CD4-positive, alpha-beta T cell treated with Interleukin-21 for 1 hour (primary cell): ENCODE data around the gene SCGB3A1.

Experiments
- DNase-seq: peaks from one replicate; pipeline ENCODE4 v3.0.0-alpha.2; 2020

Gene SCGB3A1, protein sequence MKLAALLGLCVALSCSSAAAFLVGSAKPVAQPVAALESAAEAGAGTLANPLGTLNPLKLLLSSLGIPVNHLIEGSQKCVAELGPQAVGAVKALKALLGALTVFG

DNA sequence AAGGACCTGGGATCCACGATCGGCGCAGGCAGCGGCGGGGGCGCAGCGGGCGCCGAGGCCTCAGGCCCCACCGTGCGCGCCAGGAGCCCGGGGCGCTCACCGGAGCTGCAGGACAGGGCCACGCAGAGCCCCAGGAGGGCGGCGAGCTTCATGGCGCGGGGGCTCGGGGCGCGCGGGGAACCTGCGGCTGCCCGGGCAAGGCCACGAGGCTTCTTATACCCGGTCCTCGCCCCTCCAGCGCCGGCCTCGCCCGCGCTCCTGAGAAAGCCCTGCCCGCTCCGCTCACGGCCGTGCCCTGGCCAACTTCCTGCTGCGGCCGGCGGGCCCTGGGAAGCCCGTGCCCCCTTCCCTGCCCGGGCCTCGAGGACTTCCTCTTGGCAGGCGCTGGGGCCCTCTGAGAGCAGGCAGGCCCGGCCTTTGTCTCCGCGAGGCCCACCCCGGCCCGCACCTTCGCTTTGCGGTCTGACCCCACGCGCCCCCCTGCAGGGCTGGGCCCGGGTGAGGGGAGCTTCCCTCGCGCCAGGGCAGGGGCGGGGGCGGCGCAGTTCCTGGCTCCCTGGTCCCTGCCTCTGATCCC, at the start of gene SCGB3A1:
SCGB3A1 (minus strand) TSS at position 189 of the 577 bp plus-strand sequence; CDS start at position 152, 37 bp downstream.
- DNase-seq: no peak

DNA sequence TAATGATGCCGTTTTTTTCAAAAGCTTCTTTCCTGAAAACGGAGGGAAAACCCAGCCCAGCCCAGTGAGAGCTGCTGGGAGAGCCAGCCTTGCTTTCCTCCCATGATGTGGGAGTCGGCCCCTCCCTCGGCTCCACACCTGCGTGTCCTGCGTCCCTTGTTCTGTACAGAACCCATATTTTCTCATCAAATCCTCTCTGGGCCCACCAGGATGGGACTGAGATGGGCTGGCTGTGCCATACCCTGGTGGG, 49.2 kb upstream of the SCGB3A1 start:
- no peak for DNase-seq

DNA sequence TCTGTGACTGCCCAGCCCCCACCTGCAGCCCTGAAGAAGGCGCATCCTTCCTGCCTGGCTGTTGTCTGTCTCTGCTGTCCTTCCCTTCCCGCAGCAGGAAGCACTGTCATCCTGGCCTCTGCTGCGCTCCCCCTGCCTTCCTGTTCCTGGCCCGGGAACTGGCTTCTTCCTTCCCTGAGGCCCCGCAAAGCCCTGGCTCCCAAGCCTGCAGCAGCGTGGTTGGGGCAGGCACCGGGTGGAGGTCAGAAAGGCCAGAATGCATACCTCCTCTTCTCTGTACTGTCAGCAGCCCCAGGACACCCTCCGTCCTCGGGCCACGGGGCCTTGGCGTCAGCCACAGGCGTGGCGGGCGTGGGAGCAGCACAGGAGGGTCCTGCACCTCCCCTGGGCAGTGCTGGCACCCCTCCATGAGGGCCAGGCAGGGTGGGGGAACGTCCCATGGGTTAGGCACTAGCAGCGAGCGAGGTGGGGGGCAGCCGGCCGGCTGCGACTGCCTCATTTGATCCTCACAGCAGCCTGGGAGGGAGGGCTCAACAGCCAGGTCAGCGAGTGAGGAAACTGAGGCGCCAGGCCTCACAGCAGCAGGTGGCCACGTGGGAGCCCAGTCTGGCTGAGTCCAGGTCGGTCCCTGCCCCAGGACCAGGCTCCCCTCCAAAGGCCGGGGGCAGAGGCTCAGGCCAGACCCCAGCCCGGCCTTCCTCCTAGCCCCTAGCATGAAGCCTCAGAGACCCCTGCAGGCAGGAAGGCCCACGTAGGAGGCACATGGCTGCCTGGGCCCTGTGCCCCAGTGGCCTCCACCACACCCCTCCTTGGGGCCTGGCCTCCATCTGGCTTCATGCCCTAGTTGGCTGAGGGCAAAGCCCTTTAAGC, 48.7 kb upstream of the SCGB3A1 start:
- DNase-seq: no peak

DNA sequence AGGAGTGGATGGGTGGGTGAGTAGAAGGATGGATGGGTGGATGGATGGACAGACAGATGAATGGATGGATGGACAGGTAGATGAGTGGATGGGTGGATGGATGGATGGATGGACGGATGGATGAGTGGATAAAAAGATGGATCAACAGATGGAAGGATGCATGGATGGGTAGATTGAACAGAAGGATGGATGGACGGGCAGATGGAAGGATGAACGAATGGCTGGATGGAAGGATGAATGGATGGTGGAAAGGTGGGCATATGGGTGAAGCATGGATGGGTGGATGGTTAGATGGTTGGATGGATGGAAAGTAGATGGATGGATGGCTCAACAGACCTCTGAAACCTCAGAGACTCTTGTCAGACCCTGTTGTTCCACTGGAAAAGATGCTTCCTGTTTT, 48.0 kb upstream of the SCGB3A1 start:
- DNase-seq: no peak

DNA sequence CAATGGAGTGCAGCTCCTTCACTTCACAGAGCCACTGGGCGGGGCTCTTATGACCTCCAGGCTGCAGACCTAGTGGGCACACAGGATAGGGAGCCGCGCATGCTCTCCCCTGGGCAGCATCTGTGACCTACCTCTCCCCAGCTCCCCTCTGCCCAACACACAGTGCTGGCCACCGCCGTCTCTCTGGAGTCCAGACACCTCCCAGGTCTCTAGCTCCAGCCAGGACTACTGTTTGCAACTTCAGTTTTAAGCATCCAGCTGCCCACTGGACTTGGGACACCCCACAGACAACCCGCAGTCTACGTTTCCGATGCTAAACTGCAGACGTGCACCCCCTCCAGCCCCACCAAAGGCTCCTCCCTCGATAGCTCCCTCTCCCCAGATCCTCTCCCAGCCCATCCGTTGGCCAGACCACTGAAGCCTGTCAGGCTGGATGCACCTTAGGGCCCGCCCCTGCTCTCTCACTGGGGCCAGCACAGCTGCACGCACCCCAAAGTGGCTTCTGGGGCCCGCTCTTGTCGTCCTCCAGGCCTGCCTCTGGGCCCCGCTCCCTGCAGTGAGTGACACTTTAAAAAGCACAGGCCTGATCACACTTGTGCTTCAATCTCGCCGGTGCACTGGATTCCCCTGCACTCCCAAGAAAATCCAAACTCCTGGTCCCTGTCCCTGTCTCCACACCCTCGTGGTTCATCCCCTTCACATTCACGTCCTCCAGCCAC, 46.8 kb upstream of the SCGB3A1 start:
- DNase-seq: no peak

DNA sequence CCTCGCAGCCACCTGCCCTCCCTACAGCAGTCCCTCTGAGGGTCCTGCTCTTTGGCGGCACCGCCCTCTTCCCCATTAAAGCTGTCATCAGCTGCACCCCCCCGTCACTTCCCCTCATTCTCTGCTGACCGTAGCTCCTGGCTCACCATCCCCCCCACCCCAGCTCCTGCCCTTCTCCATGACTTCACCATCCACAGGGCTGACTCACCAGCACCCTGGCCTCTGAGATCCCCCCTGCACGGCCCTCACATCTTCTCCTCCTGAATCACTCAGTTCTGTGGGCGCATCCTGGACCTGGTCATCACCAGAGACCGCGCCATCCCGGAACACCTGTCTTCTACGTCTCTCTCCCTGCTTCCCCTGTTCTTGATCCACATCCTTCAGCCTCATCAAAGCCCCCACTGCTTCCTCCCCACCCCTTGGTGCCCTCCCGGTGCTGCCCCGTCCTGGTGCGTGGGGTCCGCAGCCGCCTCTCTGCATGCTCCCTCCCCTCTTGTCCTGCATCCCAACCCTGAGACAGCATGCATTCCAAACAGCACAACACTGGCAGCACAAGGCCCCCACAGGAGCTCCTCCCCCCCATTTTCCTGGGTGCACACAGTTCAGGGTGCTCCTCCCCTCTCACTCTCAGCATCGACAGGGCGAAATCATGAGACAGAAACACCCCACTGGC, 45.2 kb upstream of the SCGB3A1 start:
- no peak for DNase-seq

DNA sequence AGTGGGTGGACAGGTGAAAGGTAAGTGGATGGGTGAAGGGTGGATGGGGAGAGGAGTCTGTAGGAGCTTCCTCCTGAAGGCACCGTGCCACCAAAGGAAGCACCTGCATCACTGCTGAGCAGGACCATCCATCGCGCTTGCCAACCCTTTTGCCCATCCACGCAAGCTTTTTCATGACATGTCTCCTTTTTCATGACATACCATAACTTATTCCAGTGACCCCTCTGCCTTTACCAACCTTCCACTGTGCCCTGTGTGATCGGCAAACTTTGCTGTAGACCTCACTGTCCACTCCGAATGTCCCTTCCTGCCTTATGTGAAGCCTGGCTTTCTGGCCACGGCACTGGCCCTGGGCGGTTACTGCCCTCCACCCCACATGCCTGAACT, 44.7 kb upstream of the SCGB3A1 start:
- DNase-seq: no peak

DNA sequence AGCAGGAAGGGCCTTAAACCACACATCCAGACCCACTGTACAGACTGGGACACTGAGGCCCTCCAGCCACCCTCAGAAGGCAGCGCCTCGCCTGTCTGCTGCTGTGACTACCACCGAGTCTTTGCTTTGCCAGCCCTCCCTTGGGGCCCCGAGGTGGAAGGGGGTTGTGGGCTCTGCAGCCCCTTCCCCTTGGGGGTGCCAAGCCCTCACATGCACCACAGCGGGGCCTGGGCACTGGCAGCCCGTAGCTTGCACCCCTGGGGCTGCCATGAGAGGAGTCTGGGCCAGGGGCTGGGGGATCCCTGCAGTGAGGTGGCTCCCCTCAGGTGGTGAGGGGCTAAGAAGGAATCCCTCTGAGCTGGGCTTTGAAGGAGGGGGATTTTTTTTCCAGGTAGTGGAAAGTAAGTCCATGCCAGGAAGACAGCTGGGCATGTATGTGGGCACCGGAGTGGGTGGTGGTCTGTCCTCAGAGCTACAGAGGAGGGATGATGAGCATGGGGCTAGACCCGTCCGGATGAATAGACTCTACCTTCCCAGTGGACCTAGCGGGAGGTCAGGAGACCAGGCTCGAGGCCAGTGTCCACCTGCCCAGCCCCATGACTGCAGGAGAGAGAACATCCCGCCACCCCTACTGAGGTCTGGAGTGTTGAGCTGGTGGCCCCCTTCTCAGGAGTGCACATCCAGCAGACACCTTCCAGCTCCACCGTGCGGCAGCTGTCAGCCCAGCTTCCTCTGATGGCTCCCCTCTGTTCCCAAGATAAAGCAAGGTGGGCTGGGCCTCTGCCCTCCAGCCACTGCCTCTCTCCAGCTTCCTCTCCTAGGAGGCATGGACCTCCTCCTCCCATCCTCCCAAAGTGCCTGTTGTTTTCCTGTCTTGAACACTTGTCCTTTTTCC, 42.2 kb upstream of the SCGB3A1 start:
- no peak for DNase-seq

DNA sequence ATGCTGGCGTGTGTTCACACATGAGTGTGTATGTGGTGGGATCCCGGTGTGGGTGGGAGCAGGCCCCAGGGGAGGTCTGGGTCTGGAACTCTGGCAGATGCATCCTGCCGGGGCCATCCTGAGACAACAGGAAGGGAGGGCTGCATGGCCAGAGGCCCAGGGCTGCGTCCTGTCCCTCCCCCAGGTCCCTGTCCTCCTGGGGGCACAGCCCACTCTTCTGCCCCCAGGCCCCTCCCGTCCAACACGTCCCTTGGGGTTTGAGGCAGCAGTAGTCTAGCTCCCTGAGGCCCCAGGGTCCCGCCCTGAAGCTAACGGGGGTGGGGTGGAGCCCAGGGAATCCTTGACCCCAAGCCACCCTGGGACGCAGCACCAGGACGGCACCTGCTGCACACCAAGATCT, 41.5 kb upstream of the SCGB3A1 start:
- no peak for DNase-seq

DNA sequence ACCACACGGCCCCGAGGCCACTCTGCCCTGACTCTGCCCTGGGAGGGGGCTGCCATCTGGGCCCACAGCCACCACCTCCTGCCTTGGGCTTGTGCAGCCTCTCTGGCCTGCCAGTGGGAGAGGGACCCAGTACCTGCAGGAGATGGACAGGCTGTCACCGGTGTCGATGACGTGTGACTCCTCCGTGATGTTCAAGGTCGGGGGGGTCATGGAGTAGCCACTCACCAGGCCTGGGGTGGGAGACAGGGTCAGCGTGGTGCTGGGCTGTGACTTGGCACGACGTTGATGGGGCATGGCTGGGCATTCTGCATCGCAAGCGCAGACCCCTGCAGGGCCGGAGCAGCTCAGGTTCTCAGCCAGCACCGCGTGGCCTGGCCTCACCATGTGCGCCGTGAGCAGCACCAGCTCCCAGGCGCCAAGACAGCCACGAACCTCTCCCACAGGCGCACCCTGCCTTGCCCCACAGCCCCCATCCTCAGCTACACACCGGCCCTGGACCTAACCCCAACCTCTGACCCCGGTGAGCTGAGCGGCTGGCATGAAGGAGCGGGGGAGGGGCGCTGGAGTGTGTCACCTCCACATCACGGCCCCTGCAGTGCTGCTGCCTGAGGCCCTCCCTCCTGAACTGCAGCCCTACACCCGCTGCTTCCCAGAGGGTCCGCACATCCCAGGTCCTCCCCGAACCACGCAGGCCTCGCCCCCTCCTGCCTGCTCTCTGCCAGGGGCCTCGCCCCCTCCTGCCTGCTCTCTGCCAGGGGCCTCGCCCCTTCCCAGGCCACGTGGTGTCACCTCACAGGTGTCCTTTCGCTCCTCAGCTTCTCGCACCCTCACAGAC, 40.5 kb upstream of the SCGB3A1 start:
- no peak for DNase-seq

DNA sequence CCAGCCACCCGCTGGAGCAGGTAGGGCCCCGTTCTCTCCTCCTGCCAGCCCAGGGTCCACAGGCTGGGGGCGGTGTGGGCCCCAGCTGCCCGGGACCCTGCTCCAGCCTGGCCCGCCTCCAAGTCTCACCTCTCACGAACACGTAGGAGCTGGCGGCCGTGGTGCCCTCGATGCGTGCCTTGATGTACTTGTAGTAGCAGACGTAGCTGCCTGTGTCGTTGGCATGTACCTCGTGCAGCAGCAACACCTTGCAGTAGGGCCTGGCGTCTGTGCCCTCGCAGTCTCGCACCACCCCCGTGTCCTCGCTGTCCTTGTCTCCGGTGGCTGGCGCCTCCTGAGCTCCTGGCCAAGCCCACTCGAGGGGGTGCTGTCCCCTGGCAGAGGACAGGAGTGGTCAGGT, 39.1 kb upstream of the SCGB3A1 start:
- no peak for DNase-seq

DNA sequence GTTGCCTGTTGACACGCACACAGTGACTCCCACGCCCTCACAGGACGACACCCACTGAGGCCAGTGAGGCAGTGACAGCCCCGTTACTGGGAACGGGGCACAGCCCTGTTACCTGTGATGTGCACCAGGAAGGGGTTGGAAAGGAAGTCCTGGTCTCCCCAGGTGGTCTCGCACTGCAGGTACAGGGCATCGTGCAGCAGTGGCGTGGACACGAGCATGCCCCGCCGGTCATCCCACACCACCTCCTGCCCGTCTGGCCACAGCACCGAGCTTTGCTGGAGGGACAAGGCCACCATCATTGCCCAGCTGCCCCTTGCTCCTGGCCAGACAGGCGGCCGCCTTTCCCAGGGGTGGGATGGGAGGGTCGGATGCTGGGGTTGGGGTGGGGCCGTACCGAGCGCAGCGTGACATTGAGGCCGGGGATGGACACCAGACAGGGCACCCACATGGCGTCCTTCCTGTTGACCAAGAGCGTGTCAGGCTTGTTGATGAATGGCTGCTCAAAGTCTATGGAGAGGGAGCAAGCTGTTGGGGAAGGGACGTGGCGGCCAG, 38.6 kb upstream of the SCGB3A1 start:
- DNase-seq: no peak

DNA sequence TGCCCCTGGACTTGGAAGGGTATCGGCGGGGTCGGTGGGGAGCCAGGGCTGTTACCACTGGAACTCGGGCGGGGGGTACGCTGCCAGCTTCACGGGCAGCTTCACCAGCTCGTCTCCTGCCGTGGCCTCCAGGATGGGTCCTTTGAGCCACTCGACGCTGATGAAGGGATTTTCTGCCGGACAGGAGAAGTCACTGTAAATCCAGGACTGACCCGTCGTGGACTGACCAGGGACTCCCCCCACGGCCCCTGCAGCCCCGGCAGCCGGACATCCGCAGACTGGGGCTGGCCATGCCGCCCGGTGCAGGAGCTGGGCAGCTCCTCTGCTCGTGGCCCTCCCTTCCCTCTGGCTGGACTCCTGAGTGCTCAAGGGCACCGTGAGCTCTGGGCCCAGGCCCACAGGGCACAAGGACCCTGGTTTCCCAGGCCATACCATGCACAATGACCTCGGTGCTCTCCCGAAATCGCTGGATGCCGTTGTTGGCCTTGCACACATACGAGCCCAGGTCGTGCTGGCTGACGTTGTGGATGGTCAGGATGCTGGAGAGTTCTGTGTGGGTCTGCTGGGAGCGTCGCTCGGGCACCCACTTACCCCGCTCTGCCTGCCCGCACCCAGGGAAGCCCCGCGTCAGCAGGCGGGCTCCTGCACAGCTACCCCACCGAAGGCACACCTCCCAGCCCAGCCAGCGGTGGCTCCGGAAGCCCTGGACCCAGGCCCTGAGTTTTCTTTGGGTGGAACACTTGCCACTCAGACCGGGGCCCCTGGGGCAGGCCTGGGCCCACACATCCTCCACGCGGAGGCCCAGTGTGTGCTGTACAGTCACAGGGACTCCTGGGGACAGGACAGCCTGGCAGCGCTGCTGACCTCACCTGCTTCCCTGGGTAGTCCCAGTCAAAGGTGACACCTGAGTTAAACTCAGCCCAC, 37.8 kb upstream of the SCGB3A1 start:
- no peak for DNase-seq

DNA sequence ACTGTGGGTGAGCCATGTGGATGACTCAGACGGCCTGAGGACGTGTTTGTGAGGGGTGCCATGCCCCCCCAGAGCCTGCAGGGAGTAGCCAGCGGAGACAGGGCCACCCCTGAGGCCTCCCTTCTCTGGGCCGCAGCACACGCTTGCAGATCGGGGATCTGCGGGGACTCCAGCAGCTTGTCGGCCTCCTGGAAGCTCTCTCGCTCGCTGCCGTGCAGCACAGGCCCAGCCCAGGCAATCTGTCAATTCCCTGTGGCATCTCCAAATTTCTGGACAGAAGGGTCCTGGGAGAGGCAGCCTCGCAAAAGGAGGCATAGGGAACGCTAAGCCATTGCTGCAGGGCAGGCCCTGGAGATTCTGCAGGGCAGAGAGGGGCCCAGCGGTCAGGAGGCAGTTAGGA, 36.9 kb upstream of the SCGB3A1 start:
- DNase-seq: no peak

DNA sequence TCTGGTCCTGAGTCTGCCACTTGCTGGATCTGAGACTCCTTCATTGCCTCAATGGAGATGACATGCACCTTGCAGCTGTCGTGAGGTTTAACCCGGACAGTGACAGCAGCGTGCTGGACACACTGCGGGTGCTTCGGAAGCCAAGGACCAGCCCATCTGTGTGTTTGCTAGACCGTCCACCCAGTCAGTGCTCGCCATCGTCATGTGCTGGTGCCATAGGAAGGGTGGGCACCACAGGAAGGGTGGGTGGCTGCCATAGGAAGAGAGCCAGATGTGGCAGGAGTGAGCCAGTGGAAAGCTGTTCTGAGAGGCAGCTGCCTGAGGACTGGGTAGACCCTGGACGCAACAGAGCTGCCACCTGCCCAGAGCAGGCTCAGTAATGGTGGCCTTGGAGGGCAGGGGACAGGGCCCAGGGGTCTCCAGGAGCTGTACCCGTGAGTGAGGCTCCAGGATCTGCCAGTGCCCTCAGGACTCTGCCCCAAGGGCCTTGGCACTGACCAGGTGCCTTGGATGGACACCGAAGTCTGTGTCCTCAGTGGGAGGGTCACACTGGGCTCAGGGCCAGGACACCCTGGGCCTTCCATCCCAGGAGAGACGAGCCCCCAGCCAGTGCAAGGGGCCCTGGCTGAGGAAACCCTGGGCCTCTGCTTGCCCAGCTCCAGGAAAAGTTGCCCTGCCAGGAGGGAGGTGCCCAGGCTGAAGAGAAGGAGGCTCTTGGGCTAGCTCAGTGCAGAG, 36.3 kb upstream of the SCGB3A1 start:
- DNase-seq: no peak

DNA sequence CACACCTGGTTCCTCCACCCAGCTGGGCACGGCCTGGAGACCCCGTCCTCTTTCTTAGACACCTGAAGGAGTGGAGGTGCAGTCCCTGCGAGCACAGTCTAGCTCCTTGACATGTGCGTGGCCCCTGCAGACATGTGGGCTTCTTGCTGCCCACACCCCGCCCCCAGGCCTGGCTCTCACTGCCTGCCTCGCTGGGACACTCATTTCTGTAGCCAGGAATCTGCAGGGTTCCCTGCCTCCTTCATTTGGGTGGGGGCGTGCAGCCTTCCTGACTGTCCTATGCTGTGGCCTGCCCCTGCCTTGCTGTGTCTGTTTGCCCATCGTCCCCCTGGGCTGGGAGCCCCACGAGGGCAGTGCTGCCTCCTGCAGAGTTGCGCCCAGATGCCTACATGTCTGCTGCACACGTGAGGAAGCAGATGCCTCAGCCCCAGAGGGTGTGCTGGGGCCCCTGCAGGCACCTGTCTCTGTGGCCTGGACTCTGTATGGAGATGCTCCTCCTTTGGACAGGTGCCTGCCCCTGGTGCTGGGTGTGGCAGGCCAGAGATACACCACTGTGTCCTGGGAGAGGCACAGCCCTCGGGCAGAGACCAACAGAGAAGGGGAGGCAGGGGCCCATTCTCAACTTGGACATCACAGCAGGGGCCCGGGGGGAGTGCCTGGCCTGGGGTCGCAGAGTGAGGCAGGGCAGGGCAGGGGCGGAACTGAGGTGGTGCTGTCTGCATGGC, 35.5 kb upstream of the SCGB3A1 start:
- DNase-seq: no peak

DNA sequence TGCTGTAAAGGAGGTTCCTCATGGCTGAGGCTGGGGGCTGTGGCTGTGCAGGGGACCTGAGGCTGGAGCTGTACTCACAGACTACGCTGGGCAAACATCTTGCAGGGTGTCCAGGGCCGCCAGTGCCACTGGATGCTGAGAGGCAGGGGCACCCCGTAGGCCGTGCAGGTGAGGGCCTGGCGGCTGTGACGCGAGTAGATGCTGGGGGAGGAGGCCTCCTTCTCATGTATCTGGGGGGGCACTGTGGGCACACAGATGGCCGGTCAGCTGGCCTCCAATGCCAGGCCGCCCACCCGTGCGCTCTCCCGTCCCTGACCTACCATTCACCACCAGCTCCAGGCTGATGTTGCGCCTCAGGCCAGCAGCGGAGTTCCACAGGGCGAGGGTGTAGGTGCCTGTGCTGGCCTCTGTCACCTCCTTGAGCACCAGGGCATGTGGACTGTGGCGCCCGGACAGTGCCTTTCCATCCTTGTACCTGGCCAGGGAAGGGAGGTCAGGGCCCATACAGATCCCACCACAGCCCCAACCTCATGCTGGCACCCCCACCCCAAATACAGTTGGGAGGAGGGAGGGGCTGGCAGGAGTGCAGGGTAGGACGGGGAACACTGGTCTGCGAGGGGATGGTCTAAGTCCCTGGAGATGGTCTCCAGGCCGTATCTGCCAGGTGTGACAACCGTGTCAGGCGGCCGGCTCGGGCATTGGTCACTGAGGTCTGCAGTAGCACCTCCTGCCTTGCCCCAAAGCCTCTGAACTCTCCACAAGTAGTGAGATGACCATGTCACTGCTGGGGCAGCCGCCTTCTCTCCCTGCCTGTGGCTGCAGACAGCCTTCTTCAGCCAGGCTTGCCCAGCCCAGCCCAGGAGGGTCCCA, 34.7 kb upstream of the SCGB3A1 start:
- DNase-seq: no peak
